H1 (cell line): ENCODE results near the gene HERC4. TPM values are rescaled to one million over a fixed set of nuclear protein-coding genes. Genes with fewer than 3 reads are reported as not detected.

Source experiments
- ATF3 ChIP-seq: IDR thresholded peaks from 2 replicates; pipeline ENCODE4 v1.6.1; 2011; ENCODE audit warnings: low read depth, mild to moderate bottlenecking, low read length; ENCODE audit not compliant: insufficient read depth
- BRCA1 ChIP-seq: IDR thresholded peaks from 2 replicates; pipeline ENCODE4 v1.6.1; 2012; ENCODE audit warnings: low read depth, low read length, improper control_type of control experiment
- CHD1 ChIP-seq: IDR thresholded peaks from 2 replicates; pipeline ENCODE4 v1.6.1; 2012; ENCODE audit warnings: low read depth, low read length, improper control_type of control experiment
- CREB1 ChIP-seq: IDR thresholded peaks from 2 replicates; pipeline ENCODE4 v1.6.1; 2012; ENCODE audit warnings: inconsistent platforms
- CTBP2 ChIP-seq: IDR thresholded peaks from 2 replicates; pipeline ENCODE4 v1.7.0; 2011; ENCODE audit warnings: borderline replicate concordance, mild to moderate bottlenecking, moderate library complexity, mixed read lengths, low read length; ENCODE audit not compliant: insufficient read depth, insufficient read length
- CTCF ChIP-seq, 3 experiments: IDR thresholded peaks; 1 replicate in 2 of 3; 2 replicates in 1 of 3; pipeline versions ENCODE4 v1.5.1 to v1.6.1; 2011; ENCODE audit warnings: low read length in 3 of 3, mild to moderate bottlenecking in 3 of 3, inconsistent platforms in 2 of 3, low read depth in 1 of 3, moderate library complexity in 1 of 3; ENCODE audit not compliant: insufficient read depth in 1 of 3; ENCODE audit errors: control extremely low read depth in 1 of 3
- FOSL1 ChIP-seq: IDR thresholded peaks from 2 replicates; pipeline ENCODE4 v1.6.1; 2011; ENCODE audit warnings: mild to moderate bottlenecking, low read depth, low read length, moderate library complexity; ENCODE audit not compliant: insufficient read depth
- GABPA ChIP-seq: IDR thresholded peaks from 2 replicates; pipeline ENCODE4 v1.6.1; 2011; ENCODE audit warnings: mild to moderate bottlenecking, low read length, moderate library complexity, borderline replicate concordance; ENCODE audit not compliant: insufficient read depth
- GTF2F1 ChIP-seq: IDR thresholded peaks from 2 replicates; pipeline ENCODE4 v1.6.1; 2012; ENCODE audit warnings: low read depth, low read length, improper control_type of control experiment, borderline replicate concordance
- JUND ChIP-seq: IDR thresholded peaks from 2 replicates; pipeline ENCODE4 v1.6.1; 2011; ENCODE audit warnings: mild to moderate bottlenecking, improper control_type of control experiment, low read length
- NANOG ChIP-seq: IDR thresholded peaks from 2 replicates; pipeline ENCODE4 v1.6.1; 2011; ENCODE audit warnings: low read length, low read depth, mild to moderate bottlenecking, inconsistent platforms; ENCODE audit not compliant: insufficient read depth, poor library complexity, severe bottlenecking
- PHF8 ChIP-seq: fragments of 200-600 bp; sonication (generic); conservative IDR thresholded peaks from 2 replicates; pipeline ENCODE4 v1.7.1; 2012; ENCODE audit warnings: low read depth, mild to moderate bottlenecking, inconsistent platforms, low read length, moderate library complexity
- RFX5 ChIP-seq: IDR thresholded peaks from 2 replicates; pipeline ENCODE4 v1.6.1; 2011; ENCODE audit warnings: low read depth, low read length, improper control_type of control experiment, borderline replicate concordance
- RNF2 ChIP-seq: fragments of 200-900, 300-1000 bp; sonication (generic); IDR thresholded peaks from 2 replicates; pipeline ENCODE4 v1.7.1; 2016; ENCODE audit warnings: borderline replicate concordance, low read depth, mild to moderate bottlenecking, antibody characterized with exemption, low read length; ENCODE audit not compliant: poor library complexity, severe bottlenecking; ENCODE audit errors: missing control alignments
- RXRA ChIP-seq: IDR thresholded peaks from 2 replicates; pipeline ENCODE4 v1.6.1; 2011; ENCODE audit warnings: low read depth, mild to moderate bottlenecking, low read length, moderate library complexity; ENCODE audit not compliant: insufficient read depth
- SAP30 ChIP-seq: fragments of 300-600 bp; sonication (generic); IDR thresholded peaks from 2 replicates; pipeline ENCODE4 v1.7.1; 2012; ENCODE audit warnings: low read length, moderate library complexity, mild to moderate bottlenecking, inconsistent platforms; ENCODE audit not compliant: insufficient read depth, insufficient replicate concordance
- SP2 ChIP-seq: IDR thresholded peaks from 2 replicates; pipeline ENCODE4 v1.6.1; 2012; ENCODE audit warnings: mild to moderate bottlenecking, low read length, inconsistent platforms
- TEAD4 ChIP-seq: IDR thresholded peaks from 2 replicates; pipeline ENCODE4 v1.6.1; 2012; ENCODE audit warnings: low read depth, low read length, inconsistent platforms, mixed read lengths
- USF2 ChIP-seq: IDR thresholded peaks from 2 replicates; pipeline ENCODE4 v1.6.1; 2011; ENCODE audit warnings: low read length, improper control_type of control experiment
- polyA plus RNA-seq, 7 experiments: library from polyadenylated mRNA; depleted of rRNA in 3 of 7; stranded (reverse) in 5 of 7; unstranded in 2 of 7; fragments of >200 nt in 5 of 7; fragments of 200-250 nt in 2 of 7; gene quantifications; 1 replicate in 5 of 7; 2 replicates in 1 of 7; 4 replicates in 1 of 7; pipeline versions ENCODE4 v1.2.1 to v1.2.3, GENCODE V29; 2011 to 2013; ENCODE audit warnings: missing spikeins in 2 of 7, mixed read lengths in 2 of 7
- total RNA-seq: library from RNA; stranded (reverse); fragmentation: NEBNext Ultra II Directional; extraction: Animal tissue kit (Norgen Biotek cat#: 25700); gene quantifications from 2 replicates; pipeline ENCODE4 v1.2.1, GENCODE V29; 2021

The HERC4 gene
- total and polyA plus RNA-seq, 2 of the 8 experiments (the other 6 are each of a cell fraction or from before 2014, with no cell fraction given), result 7.5 to 44.0 TPM

GRCh38 chr10:67884842-67885670 lies 190.0 kb downstream of the HERC4 start (continued):
- TF ChIP-seq TEAD4 (no peak), CTCF (IDR thresholded peaks at IDR 0.05; ENCODE audit: control extremely low read depth in 1 of 3, insufficient read depth in 1 of 3, low read depth in 1 of 3, low read length in 3 of 3) (no peak), SP2 (no peak), JUND (no peak), GABPA (no peak), CTBP2 (no peak), BRCA1 (no peak), ATF3 (no peak), USF2 (no peak), RXRA (no peak), CHD1 (no peak), PHF8 (peak; percentile 49), NANOG (no peak), SAP30 (peak; percentile 79), CREB1 (no peak), RNF2 (no peak), RFX5 (no peak), FOSL1 (no peak), GTF2F1 (no peak)
